Superior temporal gyrus (tissue), 1 donor: ENCODE measurements around the gene LDB3.
A peak's percentile ranks its signal among the peaks of the same experiment; 100 is the strongest.
"Not testable (repeated sequence)": the region's sequence is repeated elsewhere in the genome, so short reads cannot be mapped to it uniquely, and the experiment has no call there.

ENCODE experiments used
- DNase-seq: peaks from one replicate; pipeline ENCODE4 v3.0.0-alpha.2; 2016; ENCODE audit errors: extremely low spot score

LDB3 gene

DNA sequence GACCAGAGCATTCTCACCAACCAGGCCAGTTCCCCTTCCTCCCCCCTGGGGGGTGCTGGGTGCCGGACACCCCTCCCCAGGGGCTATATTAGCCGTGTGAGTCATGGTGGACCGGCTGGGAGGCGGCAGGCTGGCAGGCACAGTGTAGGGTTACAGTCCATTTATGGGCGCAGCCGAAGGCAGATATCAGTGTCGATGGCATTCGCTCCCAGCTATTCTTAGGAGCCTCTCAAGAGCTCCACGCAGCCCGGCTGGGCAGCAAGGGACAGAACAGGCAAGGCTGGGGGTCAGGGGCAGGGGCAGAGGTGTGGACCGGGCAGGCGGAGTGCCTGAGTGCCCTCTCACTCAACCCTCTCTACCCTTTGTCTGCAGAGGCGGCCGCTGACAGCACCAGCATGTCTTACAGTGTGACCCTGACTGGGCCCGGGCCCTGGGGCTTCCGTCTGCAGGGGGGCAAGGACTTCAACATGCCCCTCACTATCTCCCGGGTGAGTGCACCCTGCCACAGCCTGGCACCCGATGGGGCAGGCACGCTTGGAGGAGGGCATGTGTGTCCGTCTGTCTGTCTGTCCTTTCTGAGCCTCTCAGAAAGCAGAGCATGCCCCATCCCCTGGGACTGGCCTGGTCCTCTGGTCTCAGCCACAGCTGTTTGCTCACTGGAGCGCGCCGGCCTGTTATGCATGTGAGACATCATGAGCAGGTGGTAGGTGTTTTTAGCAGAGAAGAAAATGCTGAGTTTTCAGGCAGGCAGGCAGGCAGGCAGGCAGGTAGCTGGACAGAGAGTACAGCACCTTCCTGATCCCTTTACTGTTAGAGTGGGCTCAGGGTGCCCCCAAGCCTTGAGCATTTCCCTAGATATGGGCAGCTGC lies at the start of gene LDB3:
Gene LDB3 (plus strand): TSS at position 215 of the 869 bp plus-strand sequence. CDS start 181 bp downstream, at position 396.
- DNase-seq, result no peak

DNA sequence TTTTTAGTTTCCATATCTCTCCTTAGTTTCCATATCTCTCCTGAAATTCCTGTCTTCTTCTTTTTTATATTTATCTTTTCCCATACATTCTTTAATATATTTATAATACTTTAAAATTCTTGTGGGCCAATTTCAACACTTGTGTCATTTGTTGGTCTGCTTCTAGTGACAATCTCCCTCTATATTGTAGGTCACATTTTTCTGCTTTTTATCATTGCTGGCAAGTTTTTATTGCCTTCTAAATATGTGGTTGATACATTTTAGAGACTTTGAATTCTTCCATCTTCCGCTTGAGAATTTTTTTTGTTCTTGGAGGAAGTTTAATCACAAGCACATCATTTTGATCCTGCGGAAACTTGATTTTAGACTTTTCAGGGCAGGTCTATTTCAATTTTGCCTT lies 40.0 kb upstream of the LDB3 start:
- no peak for DNase-seq

DNA sequence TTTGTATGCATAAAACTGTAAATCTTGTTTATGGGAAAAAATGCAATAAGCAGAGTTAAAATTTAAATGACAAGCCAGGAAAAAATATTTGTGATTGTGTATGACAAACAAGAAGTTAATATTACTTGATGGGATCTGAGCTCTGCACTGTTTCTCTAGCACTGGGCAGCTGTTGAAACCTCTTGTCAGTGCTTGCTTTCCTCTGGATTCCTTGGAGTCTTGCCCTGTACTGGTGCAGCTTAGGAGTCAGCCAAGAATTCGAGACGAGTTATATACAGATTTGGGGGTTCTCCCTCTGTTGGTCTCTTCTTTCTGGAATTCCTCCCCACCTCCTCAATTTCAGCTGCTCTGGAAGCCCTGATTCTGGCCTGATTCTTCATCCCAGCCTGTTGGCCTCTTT lies 38.2 kb upstream of the LDB3 start:
- no peak for DNase-seq

DNA sequence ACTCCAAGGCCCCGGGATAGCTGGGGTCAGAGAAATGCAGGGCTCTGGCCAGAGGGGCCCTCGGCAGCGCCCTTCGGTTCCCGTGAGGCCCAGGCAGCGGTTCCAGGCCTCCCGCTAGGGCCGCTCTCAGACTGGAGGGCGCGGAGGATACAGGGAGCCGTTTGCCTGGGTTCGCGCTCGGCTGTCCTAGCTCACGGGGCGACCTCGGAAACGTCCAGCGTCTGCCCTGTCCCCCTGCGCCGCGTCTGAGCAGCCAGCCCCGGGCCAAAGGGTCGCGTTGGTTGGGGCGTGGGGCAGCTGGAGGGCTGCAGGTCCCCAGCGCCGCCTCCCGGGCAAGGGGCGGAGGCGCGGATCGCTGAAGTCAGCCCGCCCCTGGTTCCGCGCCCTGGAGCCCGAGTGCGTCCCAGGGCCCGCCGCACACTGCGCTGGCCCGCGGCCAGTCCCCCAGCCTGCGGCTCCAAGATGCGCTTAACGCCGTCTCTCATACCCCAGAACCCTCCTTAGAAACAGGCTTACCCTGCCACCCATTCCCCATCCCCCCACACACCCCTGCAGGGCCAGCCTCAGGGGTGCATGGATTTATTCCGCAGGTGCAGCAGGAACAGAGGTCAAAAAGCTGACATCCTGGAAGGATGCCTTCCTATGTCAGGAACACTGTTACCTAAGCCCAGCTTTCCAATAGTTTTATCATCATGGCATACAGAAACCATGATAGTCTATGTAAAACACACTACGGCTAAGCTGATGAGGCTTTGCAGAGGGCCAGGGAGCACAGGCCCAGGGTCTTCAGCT lies 36.1 kb upstream of the LDB3 start:
- DNase-seq, result no peak

GRCh38 chr10:86632951-86633350 lies 35.4 kb upstream of the LDB3 start:
- DNase-seq, result no peak

GRCh38 chr10:86635402-86635801 lies 32.9 kb upstream of the LDB3 start:
- DNase-seq, result no peak

GRCh38 chr10:86636311-86636710 lies 32.0 kb upstream of the LDB3 start:
- no peak for DNase-seq

GRCh38 chr10:86642021-86642420 lies 26.3 kb upstream of the LDB3 start:
- peak; percentile 73 for DNase-seq

- DNase-seq, result no peak
Observed at GRCh38 chr10:86642499-86642898, 25.8 kb upstream of the LDB3 start.

DNA sequence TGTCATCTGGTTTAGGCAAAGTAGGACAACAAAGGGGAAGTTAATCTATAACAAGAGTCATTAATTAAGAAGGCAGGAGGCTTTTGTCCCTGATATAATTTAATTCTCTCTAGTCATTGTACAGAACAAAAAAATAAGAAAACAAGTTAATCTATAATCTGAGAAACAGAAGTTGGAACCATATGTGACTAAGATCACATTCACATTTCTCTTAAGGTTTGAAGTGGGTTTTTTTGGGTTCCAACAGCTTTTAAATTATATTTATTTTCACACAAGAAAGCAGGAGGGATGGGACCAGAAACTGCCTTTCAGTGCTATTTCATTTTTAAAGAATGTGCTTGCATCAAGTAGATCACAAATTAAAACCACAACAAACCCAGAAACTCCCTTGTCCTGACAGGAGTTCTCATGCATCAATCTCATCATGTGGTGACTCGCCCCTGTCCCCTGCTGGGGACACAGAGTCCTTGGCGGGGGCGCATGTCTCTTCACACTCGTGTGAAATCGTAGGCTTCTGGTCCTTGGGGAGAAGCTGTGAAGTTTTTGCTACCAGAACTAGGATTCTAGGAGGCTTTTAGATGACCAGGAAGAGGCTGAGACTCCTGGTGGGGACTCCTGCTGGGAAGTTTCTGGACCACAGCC lies 24.0 kb upstream of the LDB3 start:
- no peak for DNase-seq

- no peak for DNase-seq
Observed at GRCh38 chr10:86644794-86645445, 23.4 kb upstream of the LDB3 start.

DNA sequence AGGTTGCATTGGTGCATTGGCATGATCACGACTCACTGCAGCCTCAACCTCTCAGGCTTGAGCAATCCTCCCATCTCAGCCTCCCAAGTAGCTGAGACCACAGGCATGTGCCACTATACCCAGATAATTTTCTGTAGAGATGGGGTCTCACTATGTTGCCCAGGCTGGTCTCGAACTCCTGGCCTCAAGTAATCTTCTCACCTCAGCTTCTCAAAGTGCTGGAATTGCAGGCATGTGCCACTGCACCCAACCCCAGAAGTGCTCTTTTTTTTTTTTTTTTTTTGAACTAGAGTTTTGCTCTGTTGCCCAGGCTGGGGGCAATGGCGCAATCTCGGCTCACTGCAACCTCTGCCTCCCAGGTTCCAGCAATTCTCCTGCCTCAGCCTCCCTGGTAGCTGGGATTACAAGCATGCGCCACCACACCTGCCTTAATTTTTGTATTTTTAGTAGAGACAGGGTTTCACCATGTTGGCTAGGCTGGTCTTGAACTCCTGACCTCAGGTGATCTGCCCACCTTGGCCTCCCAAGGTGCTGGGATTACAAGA lies 22.6 kb upstream of the LDB3 start:
- DNase-seq, result not testable (repeated sequence)

- DNase-seq, result no peak
Observed at GRCh38 chr10:86646532-86646931, 21.8 kb upstream of the LDB3 start.

DNA sequence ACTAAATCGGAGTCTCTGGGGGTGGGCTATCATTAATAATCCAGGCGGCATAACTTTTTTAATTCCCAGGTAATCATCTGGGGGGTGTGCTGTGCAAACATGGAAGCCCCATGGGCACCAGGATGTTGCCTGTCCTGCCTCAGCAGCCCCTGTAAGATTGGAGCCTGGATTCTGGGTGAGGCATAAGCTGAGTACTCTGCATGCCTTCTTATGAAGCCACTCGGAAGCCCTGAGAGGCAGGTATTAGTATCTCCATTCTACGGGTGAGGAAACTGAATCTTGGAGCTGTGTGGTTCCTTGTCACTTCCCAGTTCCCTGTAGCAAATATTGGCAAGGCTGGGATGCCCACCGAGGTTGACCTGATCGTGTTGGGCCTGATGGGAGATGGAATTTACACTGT lies 21.4 kb upstream of the LDB3 start:
- no peak for DNase-seq

DNA sequence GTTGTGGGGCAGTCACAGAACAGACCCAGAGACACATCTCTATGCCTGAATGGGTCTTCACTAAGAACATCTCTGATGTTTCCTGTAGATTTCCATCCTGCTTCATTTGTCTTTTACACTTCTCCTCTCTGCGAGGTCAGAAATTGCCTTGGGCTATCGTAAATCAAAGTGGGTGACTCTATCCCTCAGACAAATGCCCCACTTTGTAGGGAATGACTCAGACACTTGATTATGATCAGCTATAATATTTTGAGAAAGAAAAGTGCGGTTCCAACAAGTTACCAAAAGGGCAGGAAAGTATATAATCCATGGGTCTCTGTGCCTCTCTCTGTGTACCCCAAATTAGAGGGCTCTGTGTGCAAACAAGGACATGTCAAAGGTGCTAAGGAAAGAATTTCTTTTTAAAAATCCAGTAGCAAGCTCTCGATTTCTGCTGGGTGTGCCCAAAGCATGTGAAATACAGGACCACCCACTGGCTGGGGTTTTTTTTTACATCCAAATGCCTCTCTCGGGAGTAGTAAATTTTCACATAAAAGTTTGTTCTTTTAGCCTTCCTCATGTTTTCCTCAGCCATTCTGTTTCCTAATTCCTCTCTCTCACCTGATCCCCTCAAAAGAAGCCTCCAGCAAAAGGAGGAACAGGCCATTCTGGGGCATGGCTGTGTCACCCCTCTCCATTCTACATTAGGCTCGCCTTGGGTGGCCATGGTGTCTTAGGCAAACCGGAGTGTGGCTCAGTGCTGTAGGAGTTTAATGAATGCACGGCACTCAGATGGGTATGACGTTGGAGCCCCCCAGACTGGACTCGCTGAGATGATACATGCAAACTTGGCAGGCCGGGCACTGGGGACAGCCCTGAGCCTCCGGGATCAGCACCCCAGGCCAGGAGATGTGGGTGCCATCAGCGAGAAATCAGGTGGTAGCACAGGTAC lies 20.3 kb upstream of the LDB3 start:
- DNase-seq, result no peak

- no peak for DNase-seq
Observed at GRCh38 chr10:86648704-86649427, 19.4 kb upstream of the LDB3 start.

DNA sequence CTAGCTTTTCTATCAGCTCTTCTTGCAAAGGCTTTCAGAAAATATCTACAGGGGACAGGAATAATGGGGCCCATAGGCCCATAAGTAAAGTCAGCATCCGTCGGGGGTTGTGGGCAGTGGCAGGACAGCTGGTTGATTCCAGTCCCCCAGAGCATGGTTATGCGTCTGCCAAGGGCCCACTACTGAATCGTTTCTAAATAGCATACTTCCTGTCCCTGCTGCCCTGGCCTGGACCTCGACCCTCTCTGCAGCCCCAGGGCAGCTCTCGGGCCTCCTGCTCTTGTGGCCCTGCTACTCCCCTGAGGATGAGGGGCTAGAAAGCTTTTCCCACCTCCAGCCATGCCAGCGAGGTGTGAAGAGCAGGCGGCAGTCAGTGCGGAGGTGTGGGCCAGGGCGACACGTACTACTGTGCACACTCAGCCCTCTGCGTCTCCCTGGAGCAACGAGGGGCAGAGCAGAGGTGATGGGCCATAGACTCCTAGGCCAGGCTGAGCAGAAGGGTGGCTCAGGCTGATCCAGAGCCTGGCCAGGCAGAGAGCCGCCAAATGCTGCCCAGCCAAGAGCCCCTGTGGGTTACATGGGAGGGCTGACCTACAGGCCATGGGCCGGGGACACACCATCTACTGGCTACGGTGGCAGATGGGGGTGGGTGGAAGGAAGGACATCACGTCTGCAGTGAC lies 18.7 kb upstream of the LDB3 start:
- DNase-seq, result no peak

DNA sequence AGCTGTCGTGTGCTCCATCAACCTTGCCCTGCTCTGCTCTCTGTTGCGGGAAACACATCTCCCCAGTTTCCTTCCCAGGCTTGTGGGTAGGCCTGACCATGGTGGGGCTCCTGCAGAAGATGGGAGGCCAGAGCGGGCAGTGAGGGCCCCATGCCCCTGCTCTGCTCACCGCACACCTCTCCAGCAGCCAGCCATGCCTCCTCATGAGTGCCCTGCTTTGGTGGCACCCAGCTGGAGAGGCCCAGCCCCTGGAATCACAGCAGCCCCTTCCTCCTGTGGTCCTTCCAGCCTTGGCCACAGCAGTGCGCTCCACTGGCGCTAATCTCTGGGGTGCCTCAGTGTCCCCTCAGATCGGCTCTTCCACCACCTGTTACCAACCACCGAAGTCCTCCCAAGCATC lies 18.2 kb upstream of the LDB3 start:
- no peak for DNase-seq

- DNase-seq, result no peak
Observed at GRCh38 chr10:86651021-86651471, 17.3 kb upstream of the LDB3 start.
